Stimulated activated CD8-positive, alpha-beta memory T cell treated with anti-CD3 and anti-CD28 coated beads, Interleukin-15, amount 100 ng/mL, for 48 hours (primary cell): ENCODE results near the gene ELP2.
A peak's percentile ranks its signal among the peaks of the same experiment; 100 is the strongest.
"Not testable (repeated sequence)": the region's sequence is repeated elsewhere in the genome, so short reads cannot be mapped to it uniquely, and the experiment has no call there.

Source experiments
- DNase-seq, 2 donors: peaks; one replicate each; pipeline ENCODE4 v3.0.0-alpha.2; 2020; ENCODE audit warnings: low read depth in 2 of 2

The ELP2 gene

GRCh38 chr18:36158266-36158867 is 28.7 kb downstream of the ELP2 start:
- no peak for DNase-seq

GRCh38 chr18:36160959-36161371 is 31.3 kb downstream of the ELP2 start:
- DNase-seq = no peak

- no peak for DNase-seq
Measured at GRCh38 chr18:36162981-36163380, 33.3 kb downstream of the ELP2 start.

- DNase-seq = no peak
Measured at GRCh38 chr18:36167692-36168218, 38.1 kb downstream of the ELP2 start.

- not testable (repeated sequence) for DNase-seq
Measured at GRCh38 chr18:36168296-36168695, 38.6 kb downstream of the ELP2 start.

GRCh38 chr18:36169938-36170337 is 40.2 kb downstream of the ELP2 start:
- no peak for DNase-seq

GRCh38 chr18:36175481-36175880 is 45.8 kb downstream of the ELP2 start:
- DNase-seq = no peak

GRCh38 chr18:36176177-36176584 is 46.5 kb downstream of the ELP2 start:
- no peak for DNase-seq

GRCh38 chr18:36176711-36177110 is 47.0 kb downstream of the ELP2 start:
- DNase-seq = no peak

- no peak for DNase-seq
Measured at GRCh38 chr18:36177913-36178312, 48.2 kb downstream of the ELP2 start.

GRCh38 chr18:36179562-36180355 is 50.1 kb downstream of the ELP2 start:
- no peak for DNase-seq

- DNase-seq = no peak
Measured at GRCh38 chr18:36181441-36181840, 51.7 kb downstream of the ELP2 start.

- no peak for DNase-seq
Measured at GRCh38 chr18:36181898-36182506, 52.3 kb downstream of the ELP2 start.

- DNase-seq = no peak
Measured at GRCh38 chr18:36183033-36183432, 53.3 kb downstream of the ELP2 start.

- DNase-seq = no peak
Measured at GRCh38 chr18:36183987-36184386, 54.3 kb downstream of the ELP2 start.

- DNase-seq = no peak
Measured at GRCh38 chr18:36185157-36185556, 55.5 kb downstream of the ELP2 start.

- no peak for DNase-seq
Measured at GRCh38 chr18:36185901-36186460, 56.3 kb downstream of the ELP2 start.

- no peak for DNase-seq
Measured at GRCh38 chr18:36186461-36187192, 56.9 kb downstream of the ELP2 start.

GRCh38 chr18:36187193-36187825 is 57.6 kb downstream of the ELP2 start, which contains the start of gene MOCOS:
TSS of gene MOCOS (plus strand) at chr18:36187497. CDS start at chr18:36187540, 43 bp downstream.
- peak in 1 of 2 donors; percentile 14 for DNase-seq

GRCh38 chr18:36187826-36188721 is 58.4 kb downstream of the ELP2 start:
- DNase-seq = no peak
